Measurements from ENCODE around the gene GREB1. TPM values are rescaled to one million over a fixed set of nuclear protein-coding genes. Genes with fewer than 3 reads are reported as not detected.

The GREB1 gene
- polyA plus RNA-seq, 1 of the 3 experiments (the other 2 are of a cell fraction): 2.9 TPM

DNA sequence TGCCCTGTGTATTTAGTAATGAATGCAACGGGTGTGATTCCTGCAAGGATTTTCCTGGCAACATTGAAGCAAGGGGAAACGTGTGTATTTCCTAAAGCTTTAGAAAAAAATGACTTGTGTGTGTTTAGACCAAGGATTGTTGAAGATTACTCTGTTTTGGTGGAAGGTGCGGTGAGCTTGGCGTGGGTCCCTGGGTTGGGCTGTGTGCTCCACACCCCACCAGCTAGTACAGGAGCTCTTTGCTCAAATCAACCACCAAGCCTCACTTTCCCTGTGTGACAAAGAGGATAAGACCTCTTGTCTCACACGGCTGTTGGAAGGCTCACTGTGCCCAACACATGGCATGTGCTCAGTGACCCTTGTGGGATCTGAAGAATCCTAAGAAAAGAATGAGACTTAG lies 21.4 kb upstream of the GREB1 start:
- H3K79me2 ChIP-seq (ENCODE audit: insufficient read depth): no peaks in the 10 kb centered on the region
- CTCF ChIA-PET: interaction anchor here (0.8 to 4.5 kb wide), 7 partner anchors 21 to 380 kb away, joined by 3 to 22 read pairs (median 4); partner anchors contain the start of gene GREB1
- no peaks in the 10 kb centered on the region for H4K20me1 ChIP-seq (ENCODE audit: insufficient read depth)
- H3K9ac ChIP-seq: no peak overlapping the region
- POLR2A ChIA-PET: no interaction called here
- WGBS (ENCODE audit: low lambda C conversion rate): 74% methylated on average over 5 of the region's 5 CpGs
- H3K9me3 ChIP-seq: no peaks in the 10 kb centered on the region
- H3K27me3 ChIP-seq (ENCODE audit: insufficient read depth): no peaks in the 10 kb centered on the region
- H3K4me3 ChIP-seq (ENCODE audit: low read depth in 2 of 2, low read length in 1 of 2): no peak overlapping the region
- H3K4me2 ChIP-seq: no peak overlapping the region
- no peak for TF ChIP-seq FOSL2 (IDR thresholded peaks at IDR 0.05; ENCODE audit: borderline replicate concordance, low read depth)
- TF ChIP-seq, protein P1, sequence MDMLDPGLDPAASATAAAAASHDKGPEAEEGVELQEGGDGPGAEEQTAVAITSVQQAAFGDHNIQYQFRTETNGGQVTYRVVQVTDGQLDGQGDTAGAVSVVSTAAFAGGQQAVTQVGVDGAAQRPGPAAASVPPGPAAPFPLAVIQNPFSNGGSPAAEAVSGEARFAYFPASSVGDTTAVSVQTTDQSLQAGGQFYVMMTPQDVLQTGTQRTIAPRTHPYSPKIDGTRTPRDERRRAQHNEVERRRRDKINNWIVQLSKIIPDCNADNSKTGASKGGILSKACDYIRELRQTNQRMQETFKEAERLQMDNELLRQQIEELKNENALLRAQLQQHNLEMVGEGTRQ (IDR thresholded peaks at IDR 0.05; ENCODE audit: borderline replicate concordance, low read depth, low read length): no peak
- no peak for TF ChIP-seq RAD21 (IDR thresholded peaks at IDR 0.05; ENCODE audit: low read length)
- no peak for TF ChIP-seq MEF2A (IDR thresholded peaks at IDR 0.05; ENCODE audit: borderline replicate concordance, low read depth)
- no peak for TF ChIP-seq TEAD4 (IDR thresholded peaks at IDR 0.05; ENCODE audit: borderline replicate concordance, insufficient read depth)
- TF ChIP-seq SIN3A (IDR thresholded peaks at IDR 0.05; ENCODE audit: borderline replicate concordance, low read depth, low read length): no peak
- TF ChIP-seq EP300 (IDR thresholded peaks at IDR 0.05; ENCODE audit: borderline replicate concordance in 1 of 2, low read depth in 1 of 2, low read length in 1 of 2): no peak
- no peak for TF ChIP-seq EZH2phosphoT487 (IDR thresholded peaks at IDR 0.05; ENCODE audit: borderline replicate concordance, low read depth)
- TF ChIP-seq GATA2 (CRISPR knock-in tag; IDR thresholded peaks at IDR 0.05): no peak
- no peak for TF ChIP-seq RFX5 (IDR thresholded peaks at IDR 0.05; ENCODE audit: low read length)
- TF ChIP-seq, protein P2, sequence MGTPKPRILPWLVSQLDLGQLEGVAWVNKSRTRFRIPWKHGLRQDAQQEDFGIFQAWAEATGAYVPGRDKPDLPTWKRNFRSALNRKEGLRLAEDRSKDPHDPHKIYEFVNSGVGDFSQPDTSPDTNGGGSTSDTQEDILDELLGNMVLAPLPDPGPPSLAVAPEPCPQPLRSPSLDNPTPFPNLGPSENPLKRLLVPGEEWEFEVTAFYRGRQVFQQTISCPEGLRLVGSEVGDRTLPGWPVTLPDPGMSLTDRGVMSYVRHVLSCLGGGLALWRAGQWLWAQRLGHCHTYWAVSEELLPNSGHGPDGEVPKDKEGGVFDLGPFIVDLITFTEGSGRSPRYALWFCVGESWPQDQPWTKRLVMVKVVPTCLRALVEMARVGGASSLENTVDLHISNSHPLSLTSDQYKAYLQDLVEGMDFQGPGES (IDR thresholded peaks at IDR 0.05; ENCODE audit: low read depth, low read length): no peak
- no peak for TF ChIP-seq MXI1 (IDR thresholded peaks at IDR 0.05; ENCODE audit: low read depth, low read length)
- no peak for TF ChIP-seq CHD2 (IDR thresholded peaks at IDR 0.05; ENCODE audit: low read length, partially characterized antibody)
- no peak for TF ChIP-seq JUND (IDR thresholded peaks at IDR 0.05)
- TF ChIP-seq, protein P3, sequence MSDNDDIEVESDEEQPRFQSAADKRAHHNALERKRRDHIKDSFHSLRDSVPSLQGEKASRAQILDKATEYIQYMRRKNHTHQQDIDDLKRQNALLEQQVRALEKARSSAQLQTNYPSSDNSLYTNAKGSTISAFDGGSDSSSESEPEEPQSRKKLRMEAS (IDR thresholded peaks at IDR 0.05; ENCODE audit: low read depth): no peak
- TF ChIP-seq NFIC (IDR thresholded peaks at IDR 0.05; ENCODE audit: borderline replicate concordance): no peak
- no peaks in the 10 kb centered on the region for H3F3A ChIP-seq (replicated peaks; ENCODE audit: insufficient read depth)
- DNase-seq: no peak
- no peaks in the 10 kb centered on the region for H3K36me3 ChIP-seq (replicated peaks in 1 of 2; ENCODE audit: control insufficient read depth in 1 of 2, insufficient read depth in 2 of 2, low read length in 1 of 2)
- H2AFZ ChIP-seq (ENCODE audit: low read depth): no peak overlapping the region
- H3K27ac ChIP-seq (ENCODE audit: low read depth in 2 of 2, low read length in 1 of 2): no peak overlapping the region
- H3K4me1 ChIP-seq (ENCODE audit: control insufficient read depth in 1 of 2, insufficient read depth in 2 of 2, low read depth in 1 of 2, low read length in 1 of 2): peaks cover 0 to 6% of the 10 kb centered on the region in 2 experiments; a peak in 2 of 4 replicates
- H3K9me2 ChIP-seq: no peaks in the 10 kb centered on the region

DNA sequence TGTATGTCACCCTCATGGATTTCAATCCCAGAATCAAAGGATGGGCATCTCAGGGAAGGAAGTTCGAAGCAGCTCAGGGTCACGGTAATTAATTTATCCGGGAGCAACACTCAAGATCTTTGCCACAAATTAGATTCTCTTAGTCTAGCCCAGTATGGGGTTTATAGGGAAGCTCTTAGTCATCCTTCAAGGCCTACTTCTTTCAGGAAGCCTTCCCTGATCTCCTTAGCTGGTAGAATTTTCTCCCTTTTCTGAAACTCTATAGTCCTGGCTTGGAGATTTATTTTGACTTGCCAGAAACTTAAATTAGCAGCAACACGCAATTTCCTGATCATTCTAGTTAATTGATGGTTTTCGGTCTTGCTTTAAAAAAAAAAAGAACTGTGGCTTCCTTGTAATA lies 20.5 kb upstream of the GREB1 start:
- TF ChIP-seq GABPA (IDR thresholded peaks at IDR 0.05; ENCODE audit: low read depth): no peak
- TF ChIP-seq, protein P4, sequence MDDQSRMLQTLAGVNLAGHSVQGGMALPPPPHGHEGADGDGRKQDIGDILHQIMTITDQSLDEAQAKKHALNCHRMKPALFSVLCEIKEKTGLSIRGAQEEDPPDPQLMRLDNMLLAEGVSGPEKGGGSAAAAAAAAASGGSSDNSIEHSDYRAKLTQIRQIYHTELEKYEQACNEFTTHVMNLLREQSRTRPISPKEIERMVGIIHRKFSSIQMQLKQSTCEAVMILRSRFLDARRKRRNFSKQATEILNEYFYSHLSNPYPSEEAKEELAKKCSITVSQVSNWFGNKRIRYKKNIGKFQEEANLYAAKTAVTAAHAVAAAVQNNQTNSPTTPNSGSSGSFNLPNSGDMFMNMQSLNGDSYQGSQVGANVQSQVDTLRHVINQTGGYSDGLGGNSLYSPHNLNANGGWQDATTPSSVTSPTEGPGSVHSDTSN (IDR thresholded peaks at IDR 0.05): no peak
- no peak for TF ChIP-seq TAF1 (IDR thresholded peaks at IDR 0.05; ENCODE audit: borderline replicate concordance, low read depth, low read length)
- TF ChIP-seq FOXM1 (IDR thresholded peaks at IDR 0.05; ENCODE audit: low read depth): no peak
- TF ChIP-seq RXRA (IDR thresholded peaks at IDR 0.05; ENCODE audit: borderline replicate concordance, low read depth): no peak
- TF ChIP-seq MXI1 (IDR thresholded peaks at IDR 0.05; ENCODE audit: low read depth, low read length): no peak
- 88% methylated on average over 5 of the region's 5 CpGs for WGBS (ENCODE audit: low lambda C conversion rate)
- no peak overlapping the region for H2AFZ ChIP-seq (ENCODE audit: low read depth)
- H3K4me1 ChIP-seq (ENCODE audit: control insufficient read depth in 1 of 2, insufficient read depth in 2 of 2, low read depth in 1 of 2, low read length in 1 of 2): peaks cover 0 to 3% of the 10 kb centered on the region in 2 experiments; a peak in 2 of 4 replicates
- no peaks in the 10 kb centered on the region for H3K79me2 ChIP-seq (ENCODE audit: insufficient read depth)
- H3K9me3 ChIP-seq: no peaks in the 10 kb centered on the region
- no peak for DNase-seq
- H3K9me2 ChIP-seq: no peaks in the 10 kb centered on the region
- no peak overlapping the region for H3K9ac ChIP-seq
- no peaks in the 10 kb centered on the region for H3K27me3 ChIP-seq (ENCODE audit: insufficient read depth)
- H3F3A ChIP-seq (replicated peaks; ENCODE audit: insufficient read depth): no peaks in the 10 kb centered on the region
- H4K20me1 ChIP-seq (ENCODE audit: insufficient read depth): no peaks in the 10 kb centered on the region
- no peak overlapping the region for H3K27ac ChIP-seq (ENCODE audit: low read depth in 2 of 2, low read length in 1 of 2)
- H3K4me3 ChIP-seq (ENCODE audit: low read depth in 2 of 2, low read length in 1 of 2): no peak overlapping the region
- H3K4me2 ChIP-seq: no peak overlapping the region
- H3K36me3 ChIP-seq (replicated peaks in 1 of 2; ENCODE audit: control insufficient read depth in 1 of 2, insufficient read depth in 2 of 2, low read length in 1 of 2): no peaks in the 10 kb centered on the region
- CTCF ChIA-PET: interaction anchor here (0.9 to 4.5 kb wide), 4 partner anchors 21 to 102 kb away, joined by 3 to 22 read pairs (median 4); partner anchors contain the start of gene GREB1
- POLR2A ChIA-PET: no interaction called here
